Hepatocyte (in vitro differentiated cells): ENCODE results near the gene TCAF2. TPM values are rescaled to one million over a fixed set of nuclear protein-coding genes. Genes with fewer than 3 reads are reported as not detected.
"Not testable (repeated sequence)": the region's sequence is repeated elsewhere in the genome, so short reads cannot be mapped to it uniquely, and the experiment has no call there.

Experiments
- DNase-seq: peaks from one replicate; pipeline ENCODE4 v3.0.0-alpha.2; 2016; ENCODE audit warnings: low spot score
- H2AFZ ChIP-seq: fragments of 200-600 bp; sonication (generic); 2 replicates; pipeline ENCODE4 v1.6.0; 2016; ENCODE audit warnings: antibody characterized with exemption, mild to moderate bottlenecking
- H3K27ac ChIP-seq: fragments of 200-600 bp; sonication (generic); 2 replicates; pipeline ENCODE4 v1.5.1; 2016; ENCODE audit warnings: mild to moderate bottlenecking
- H3K27me3 ChIP-seq: fragments of 200-600 bp; sonication (generic); 2 replicates; pipeline ENCODE4 v1.6.1; 2016
- H3K36me3 ChIP-seq: fragments of 200-600 bp; sonication (generic); replicated peaks from 2 replicates; pipeline ENCODE4 v1.5.1; 2016; ENCODE audit warnings: low read depth; ENCODE audit not compliant: insufficient read depth
- H3K4me1 ChIP-seq: fragments of 200-600 bp; sonication (generic); 2 replicates; pipeline ENCODE4 v1.5.1; 2016; ENCODE audit warnings: mild to moderate bottlenecking, moderate library complexity; ENCODE audit not compliant: insufficient read depth
- H3K4me2 ChIP-seq: fragments of 200-600 bp; sonication (generic); 2 replicates; pipeline ENCODE4 v1.6.0; 2016
- H3K4me3 ChIP-seq: fragments of 200-600 bp; sonication (generic); 2 replicates; pipeline ENCODE4 v1.5.1; 2016; ENCODE audit warnings: mild to moderate bottlenecking
- H3K79me2 ChIP-seq: fragments of 200-600 bp; sonication (generic); 2 replicates; pipeline ENCODE4 v1.6.0; 2017; ENCODE audit warnings: mild to moderate bottlenecking
- H3K9me2 ChIP-seq: fragments of 200-600 bp; sonication (generic); replicated peaks from 2 replicates; pipeline ENCODE4 v1.6.0; 2017; ENCODE audit warnings: mild to moderate bottlenecking; ENCODE audit not compliant: insufficient read depth
- H3K9me3 ChIP-seq: fragments of 200-600 bp; sonication (generic); 2 replicates; pipeline ENCODE4 v1.5.1; 2016; ENCODE audit warnings: low read depth, mild to moderate bottlenecking
- H4K20me1 ChIP-seq: fragments of 200-600 bp; sonication (generic); 2 replicates; pipeline ENCODE4 v1.6.0; 2016; ENCODE audit warnings: mild to moderate bottlenecking; ENCODE audit not compliant: insufficient read depth, poor library complexity, severe bottlenecking
- WGBS: methylation state at CpG from one replicate; pipeline ENCODE4 v1.1.6; 2016; ENCODE audit warnings: low lambda C conversion rate; ENCODE audit errors: missing lambda C conversion rate; 5-methylcytosine and 5-hydroxymethylcytosine counted together
- polyA plus RNA-seq: library from polyadenylated mRNA; unstranded; fragments of >200 nt; fragmentation: Nextera tagmentation; extraction: Ambion mirVana; gene quantifications from 2 replicates; pipeline ENCODE4 v1.2.1, GENCODE V29; 2016
- total RNA-seq: library from RNA; depleted of rRNA; stranded (reverse); fragments of >200 nt; gene quantifications from 2 replicates; pipeline ENCODE4 v1.2.3, GENCODE V29; 2014

TCAF2 gene
- 1.0 and 1.1 TPM in 2 replicates for total RNA-seq
- 1.4 and 1.7 TPM in 2 replicates for polyA plus RNA-seq

DNA sequence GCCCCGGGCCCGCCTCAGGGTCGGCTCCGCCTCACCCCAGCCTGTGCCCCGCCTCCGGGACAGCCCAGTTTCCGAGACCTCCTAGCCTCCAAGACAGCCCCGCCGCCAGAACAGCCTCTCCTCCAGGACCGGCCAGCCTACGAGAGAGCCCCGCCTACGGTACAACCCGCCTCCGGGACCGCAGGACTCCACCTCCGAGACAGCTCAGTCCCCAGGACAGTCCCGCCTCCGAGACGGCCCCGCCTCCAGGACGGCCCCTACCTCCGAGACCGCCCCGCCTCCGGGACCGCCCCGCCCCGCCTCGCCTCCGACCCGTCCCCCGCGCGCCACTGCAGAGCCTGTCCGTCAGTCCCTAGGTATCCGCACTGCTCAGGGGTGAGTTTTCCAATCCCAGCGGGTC, at the start of gene TCAF2:
TCAF2 (plus strand) TSS at position 329 of the 400 bp plus-strand sequence.
- not testable (repeated sequence) for H3K36me3 ChIP-seq, H4K20me1 ChIP-seq, H3K27me3 ChIP-seq, H3K27ac ChIP-seq, H3K9me2 ChIP-seq, H3K4me1 ChIP-seq, H3K4me2 ChIP-seq, H3K79me2 ChIP-seq, H3K4me3 ChIP-seq, H3K9me3 ChIP-seq, H2AFZ ChIP-seq, DNase-seq
- WGBS: no CpG with 5 or more reads among the region's 38 CpGs

DNA sequence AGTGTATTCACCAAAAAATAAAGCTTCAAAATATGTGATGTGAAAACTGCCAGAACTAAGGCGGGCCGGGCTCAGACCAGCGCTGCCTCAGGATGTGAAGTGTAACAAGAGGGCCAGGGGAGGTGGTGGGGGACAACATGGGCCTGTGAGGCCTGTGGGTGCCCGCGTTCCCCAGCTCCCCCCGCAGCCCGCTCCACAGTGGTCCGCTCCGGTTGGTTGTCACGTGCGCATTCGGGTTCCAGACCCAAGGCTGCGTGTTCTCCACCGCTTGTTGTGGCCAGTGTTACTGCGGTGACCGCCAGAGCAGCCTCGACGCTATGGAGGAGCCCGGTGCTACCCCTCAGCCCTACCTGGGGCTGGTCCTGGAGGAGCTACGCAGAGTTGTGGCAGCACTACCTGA, 49.3 kb upstream of the TCAF2 start, which contains the start of gene CTAGE15:
CTAGE15 (plus strand) TSS at position 301 of the 400 bp plus-strand sequence; CDS start at position 318, 17 bp downstream.
- not testable (repeated sequence) for H3K4me1 ChIP-seq, DNase-seq, H3K27me3 ChIP-seq, H3K4me2 ChIP-seq, H3K79me2 ChIP-seq, H2AFZ ChIP-seq, H3K36me3 ChIP-seq, H3K27ac ChIP-seq, H3K4me3 ChIP-seq, H3K9me3 ChIP-seq, H4K20me1 ChIP-seq, H3K9me2 ChIP-seq
- WGBS: 88% methylated on average over 7 of the region's 20 CpGs

DNA sequence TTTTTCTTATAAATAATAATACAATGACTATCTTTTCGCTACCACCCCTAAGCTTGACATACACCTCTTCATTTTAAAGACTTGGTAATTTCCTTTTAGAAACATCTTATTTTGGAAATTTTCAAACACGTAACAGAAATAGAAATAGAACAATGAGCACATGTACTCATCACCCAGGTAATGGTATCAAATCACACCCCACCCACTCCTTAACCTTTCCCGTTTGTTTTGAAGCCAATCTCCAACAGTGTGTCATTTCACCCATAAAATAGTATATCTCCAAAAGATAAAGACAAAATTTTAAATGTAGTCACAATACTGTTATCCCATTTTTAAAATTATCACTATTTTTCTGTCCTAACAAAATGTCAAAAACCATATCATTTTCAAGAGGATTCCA, 32.6 kb upstream of the TCAF2 start:
- H2AFZ ChIP-seq, H3K27ac ChIP-seq, H3K27me3 ChIP-seq, H3K79me2 ChIP-seq, DNase-seq, H3K36me3 ChIP-seq, H3K9me3 ChIP-seq, H3K4me2 ChIP-seq, H4K20me1 ChIP-seq, H3K4me1 ChIP-seq, H3K4me3 ChIP-seq, H3K9me2 ChIP-seq: not testable (repeated sequence)
- WGBS: 89% methylated on average over 2 of the region's 3 CpGs

DNA sequence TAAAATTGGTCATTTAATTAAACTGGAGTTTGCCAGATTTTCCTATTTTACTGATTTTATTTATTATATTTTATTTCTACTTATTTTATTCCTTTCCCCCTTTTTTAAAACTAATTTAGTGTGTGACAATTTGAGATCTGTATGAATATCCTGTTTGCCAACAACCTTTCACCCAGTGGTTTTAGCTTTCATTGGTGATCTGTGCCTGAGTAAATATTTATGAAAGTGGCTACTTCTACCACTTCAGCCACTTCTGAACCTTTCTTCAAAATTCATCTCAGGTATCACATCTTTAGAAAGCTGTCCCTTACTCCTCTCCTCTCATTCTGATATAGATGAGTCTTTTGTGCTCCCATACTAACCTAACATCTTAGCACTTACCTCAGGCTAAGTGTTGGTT, 30.9 kb upstream of the TCAF2 start:
- not testable (repeated sequence) for H4K20me1 ChIP-seq, DNase-seq, H3K9me3 ChIP-seq

DNA sequence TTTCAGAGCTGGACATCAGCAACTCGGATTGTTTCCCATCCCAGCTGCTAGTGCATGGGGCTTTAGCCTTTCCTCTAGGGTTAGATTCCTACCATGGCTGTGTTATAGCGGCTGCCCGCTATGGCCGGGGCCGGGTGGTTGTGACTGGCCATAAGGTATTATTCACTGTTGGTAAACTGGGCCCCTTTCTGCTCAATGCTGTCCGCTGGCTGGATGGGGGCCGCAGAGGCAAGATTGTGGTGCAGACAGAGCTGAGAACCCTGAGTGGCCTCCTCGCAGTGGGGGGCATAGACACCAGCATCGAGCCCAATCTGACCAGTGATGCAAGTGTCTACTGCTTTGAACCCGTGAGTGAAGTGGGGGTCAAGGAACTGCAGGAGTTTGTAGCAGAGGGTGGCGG, 22.7 kb upstream of the TCAF2 start:
- not testable (repeated sequence) for H3K4me3 ChIP-seq, H3K79me2 ChIP-seq, H3K9me2 ChIP-seq, DNase-seq, H2AFZ ChIP-seq, H4K20me1 ChIP-seq, H3K4me2 ChIP-seq, H3K36me3 ChIP-seq, H3K27me3 ChIP-seq, H3K9me3 ChIP-seq, H3K27ac ChIP-seq, H3K4me1 ChIP-seq
- 98% methylated on average over 5 of the region's 11 CpGs for WGBS

More for the DNA sequence above, 30.9 kb upstream of the TCAF2 start:
- not testable (repeated sequence) for H3K4me3 ChIP-seq, H3K9me2 ChIP-seq, H2AFZ ChIP-seq, H3K4me2 ChIP-seq, H3K27ac ChIP-seq, H3K27me3 ChIP-seq, H3K79me2 ChIP-seq, H3K4me1 ChIP-seq, H3K36me3 ChIP-seq

DNA sequence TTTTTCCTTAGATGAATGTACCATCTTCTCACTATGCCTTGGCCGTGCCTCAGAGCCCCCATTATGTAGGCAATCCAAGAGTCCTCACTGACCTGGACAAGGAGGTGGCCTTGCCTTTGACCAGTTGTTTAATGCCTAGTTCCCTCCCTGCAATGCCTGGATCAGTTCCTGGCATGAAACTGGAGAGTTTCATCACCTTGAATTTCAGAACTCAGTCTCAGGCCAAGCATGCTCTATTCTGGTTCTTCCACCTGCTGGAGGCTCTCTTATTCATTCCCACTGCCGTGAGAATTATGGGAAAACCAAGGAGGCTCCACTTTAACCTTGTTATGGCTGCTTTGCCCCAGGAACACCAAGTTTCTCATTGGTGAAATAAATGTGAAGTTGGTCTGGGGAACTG, 17.2 kb upstream of the TCAF2 start:
- H3K9me3 ChIP-seq, H3K79me2 ChIP-seq, H3K4me3 ChIP-seq, H3K36me3 ChIP-seq, DNase-seq, H4K20me1 ChIP-seq, H3K27me3 ChIP-seq, H3K4me2 ChIP-seq, H3K27ac ChIP-seq, H3K4me1 ChIP-seq, H3K9me2 ChIP-seq, H2AFZ ChIP-seq: not testable (repeated sequence)
- no CpG with 5 or more reads among the region's 2 CpGs for WGBS

DNA sequence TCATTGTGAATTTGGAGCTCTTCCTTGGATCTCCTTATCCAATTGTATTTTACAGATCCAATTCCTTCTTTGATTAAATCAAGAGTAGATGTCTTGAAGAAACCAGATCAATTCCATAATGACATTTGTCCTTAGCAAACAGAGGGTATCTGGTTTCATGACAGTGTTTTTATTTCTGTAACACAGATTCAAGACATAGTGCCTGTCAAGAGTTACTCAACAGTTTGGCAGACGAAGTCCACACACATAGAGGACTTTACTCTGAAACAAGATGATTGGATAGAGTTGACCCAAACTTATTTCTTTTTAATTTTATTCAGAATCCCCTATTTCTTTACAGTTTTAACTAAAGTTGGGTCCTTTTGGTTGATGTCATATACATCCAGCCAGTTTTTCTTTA, 14.7 kb upstream of the TCAF2 start:
- H3K4me3 ChIP-seq, H2AFZ ChIP-seq: not testable (repeated sequence)
- WGBS: no CpG with 5 or more reads among the region's 1 CpG

More for the DNA sequence above, 14.7 kb upstream of the TCAF2 start:
- not testable (repeated sequence) for H3K4me2 ChIP-seq, H3K4me1 ChIP-seq, H3K36me3 ChIP-seq, DNase-seq, H3K9me2 ChIP-seq, H3K27ac ChIP-seq, H4K20me1 ChIP-seq, H3K79me2 ChIP-seq, H3K27me3 ChIP-seq, H3K9me3 ChIP-seq
